NCI-H1092 (cell line): Measurements from ENCODE around the gene CRACR2A.

Experiments
- DNase-seq: peaks from one replicate; lab custom pipeline; 2025; lab: John Stamatoyannopoulos, UW

CRACR2A gene

DNA sequence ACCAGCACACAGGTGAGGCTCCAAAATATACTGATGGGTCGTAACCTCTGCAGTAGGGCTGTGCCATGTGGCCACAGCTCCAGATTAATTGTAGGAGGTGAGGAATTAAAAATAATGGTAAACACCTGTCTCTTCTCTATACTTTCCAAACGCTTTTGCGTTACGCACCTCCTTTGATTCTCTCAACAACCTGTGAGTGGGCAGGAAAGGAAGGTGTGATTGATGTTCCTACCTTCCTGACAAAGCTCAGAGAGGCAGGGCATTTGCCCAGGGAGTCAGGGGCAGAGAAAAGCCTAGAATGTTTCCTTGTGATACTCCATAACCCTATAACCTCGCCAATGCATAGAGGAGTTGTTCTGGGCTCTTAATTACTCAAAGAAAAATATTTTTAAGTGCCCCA is 137.0 kb downstream of the CRACR2A start:
- DNase-seq: no peak

DNA sequence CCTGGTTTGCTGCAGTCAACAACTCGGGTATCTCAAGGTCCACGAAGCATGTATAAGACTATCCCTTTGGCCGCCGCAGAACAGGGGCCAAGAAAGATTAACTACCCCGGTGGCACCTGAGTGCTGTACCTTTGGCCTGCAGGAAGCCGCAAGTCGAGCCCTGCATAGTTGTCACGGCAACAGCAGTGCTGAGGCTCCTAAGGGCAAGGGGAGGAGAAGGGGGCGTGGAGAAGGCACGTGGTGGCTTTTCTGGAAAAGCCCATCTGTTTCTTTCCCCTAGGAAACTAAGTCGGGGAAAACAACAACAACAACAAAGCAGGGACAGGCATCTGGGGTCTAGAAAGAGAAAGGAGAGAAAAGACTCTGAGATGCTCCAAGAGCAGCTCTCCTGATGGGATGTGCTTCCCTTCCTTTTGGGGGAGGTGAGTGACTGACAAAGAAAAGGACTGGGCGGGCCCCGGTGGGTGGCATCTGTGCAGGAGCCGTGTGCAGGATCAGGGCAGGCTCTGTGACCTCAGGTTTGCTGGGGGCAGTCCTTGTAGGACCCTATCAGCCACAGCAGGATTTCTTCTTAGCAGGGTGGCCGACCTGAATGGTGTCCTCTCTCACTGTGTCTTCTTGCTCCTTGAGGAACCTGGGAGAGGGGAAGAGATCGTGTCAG is 138.0 kb downstream of the CRACR2A start:
- DNase-seq: no peak

DNA sequence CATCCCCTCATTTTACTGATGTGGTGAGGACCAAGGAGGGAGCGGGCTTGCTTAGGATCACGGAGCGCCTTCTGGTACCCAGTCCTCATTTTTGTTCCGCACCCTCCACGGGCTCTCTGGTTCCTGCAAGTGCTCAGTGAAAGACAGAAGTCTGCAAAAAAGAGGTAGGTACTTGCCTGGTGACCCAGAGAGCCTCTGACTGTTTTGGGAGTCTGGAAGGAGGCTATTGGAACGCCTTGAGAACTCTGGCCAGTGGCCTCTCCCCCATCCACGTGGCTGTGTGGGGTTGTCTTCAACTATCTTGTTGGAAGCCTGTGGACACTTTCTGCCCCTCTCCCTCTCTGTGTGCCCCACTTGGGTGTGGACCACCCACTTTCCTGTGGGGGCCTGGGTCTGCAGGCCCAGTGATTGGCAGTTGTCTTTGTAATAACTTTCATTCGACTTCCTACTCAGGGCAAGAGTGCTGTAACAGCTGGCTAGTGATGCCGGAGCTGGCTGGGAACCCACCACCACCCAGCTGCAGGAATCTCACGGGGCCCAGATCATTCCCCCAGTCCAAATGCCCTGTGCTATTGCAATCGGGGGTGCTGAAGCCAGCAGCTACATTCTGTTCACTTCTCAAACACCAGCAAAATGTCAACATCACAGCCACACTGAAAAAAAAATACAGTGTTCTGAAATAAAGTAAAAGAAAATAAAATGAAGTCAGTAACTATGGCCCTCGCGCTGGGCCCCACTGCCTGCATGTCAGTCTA is 139.1 kb downstream of the CRACR2A start:
- no peak for DNase-seq

DNA sequence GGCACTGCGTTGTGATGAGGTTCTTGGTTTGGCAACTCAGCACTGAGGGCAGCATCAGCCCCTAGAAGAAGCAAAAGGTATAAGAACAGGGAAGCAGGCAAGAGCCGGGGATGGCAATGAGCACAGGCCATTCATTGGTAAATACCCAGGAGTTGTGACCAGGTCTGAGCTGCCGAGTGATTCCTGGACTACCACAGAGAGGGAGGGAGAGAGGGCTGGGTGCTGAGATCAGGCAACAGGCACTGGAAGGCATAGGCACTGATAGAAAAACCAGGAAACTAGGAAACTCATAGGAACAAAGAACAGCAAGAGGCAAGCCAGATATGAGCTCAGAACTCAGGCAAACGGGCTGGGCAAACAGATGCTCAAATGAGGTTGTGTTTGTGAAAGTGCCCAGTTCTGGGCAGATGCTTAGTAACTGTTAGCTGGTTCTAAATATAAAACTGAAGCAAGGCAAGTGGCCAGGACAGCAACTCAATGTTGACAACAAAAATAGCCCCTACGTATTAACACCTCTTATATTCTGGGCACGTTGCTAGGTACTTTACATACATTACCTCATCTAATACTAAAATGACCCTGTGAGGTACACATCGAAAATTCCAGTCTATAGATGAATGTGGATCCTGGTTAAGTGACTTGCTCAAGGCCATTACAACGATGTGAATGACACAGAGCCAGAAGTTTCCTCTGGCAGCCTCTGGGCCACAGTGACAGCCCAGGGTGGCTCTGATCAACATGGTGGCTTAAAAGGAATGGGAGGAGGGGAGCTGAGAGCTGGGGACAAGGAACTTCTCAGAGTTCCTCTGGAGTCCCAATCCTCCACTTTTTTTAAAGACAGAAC is 140.8 kb downstream of the CRACR2A start:
- DNase-seq: no peak

DNA sequence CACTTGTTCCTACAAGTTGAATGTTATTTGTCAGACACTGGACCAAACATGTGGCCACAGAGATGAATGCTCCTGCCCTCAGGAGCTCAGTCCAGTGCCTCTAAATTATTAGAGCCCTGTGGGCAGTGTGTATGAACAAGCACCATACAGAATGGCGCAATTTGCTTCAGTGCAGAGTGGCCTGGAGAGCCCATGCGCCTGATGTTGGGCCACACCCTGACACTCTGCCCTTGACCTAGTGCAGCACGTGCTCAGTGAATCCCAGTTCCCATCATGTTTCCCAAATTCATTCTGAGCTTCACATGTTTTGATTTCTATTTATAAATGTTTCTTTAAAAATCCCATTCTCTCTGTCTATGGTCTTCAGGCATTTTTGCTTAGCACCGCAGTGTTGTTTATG is 145.1 kb downstream of the CRACR2A start:
- DNase-seq: no peak

DNA sequence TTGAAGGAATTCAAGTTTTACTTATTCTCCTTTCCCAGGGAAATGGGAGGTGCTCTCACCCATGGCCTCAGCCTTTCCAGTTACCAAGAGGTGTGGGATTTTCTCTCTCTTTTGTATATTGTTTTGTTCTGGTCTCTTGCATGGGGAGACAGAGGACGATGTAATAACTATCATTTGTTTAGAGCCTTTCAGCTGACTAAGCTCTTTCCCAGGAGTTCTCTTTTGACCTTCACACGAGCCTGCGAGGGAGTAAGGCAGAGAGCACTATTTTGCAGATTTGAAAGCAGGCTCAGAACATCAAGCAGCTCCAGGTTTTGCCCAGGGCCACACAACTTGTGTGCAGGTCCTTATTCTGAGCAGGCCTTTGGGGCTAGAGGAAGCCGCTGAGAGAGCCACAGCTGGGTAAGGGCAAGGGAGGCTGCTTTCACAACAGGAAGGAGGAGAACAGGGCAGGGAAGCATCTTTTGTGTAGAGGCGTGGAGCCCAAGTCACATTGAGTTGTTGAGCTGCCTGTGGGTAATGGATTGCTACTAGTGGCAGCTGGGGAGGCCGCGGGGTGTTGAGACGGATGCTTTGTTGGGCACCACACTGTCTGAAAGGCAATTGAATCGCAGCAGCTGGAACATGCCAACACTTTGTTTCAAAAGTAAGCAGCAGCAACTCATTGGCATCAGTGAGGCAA is 145.7 kb downstream of the CRACR2A start:
- no peak for DNase-seq

DNA sequence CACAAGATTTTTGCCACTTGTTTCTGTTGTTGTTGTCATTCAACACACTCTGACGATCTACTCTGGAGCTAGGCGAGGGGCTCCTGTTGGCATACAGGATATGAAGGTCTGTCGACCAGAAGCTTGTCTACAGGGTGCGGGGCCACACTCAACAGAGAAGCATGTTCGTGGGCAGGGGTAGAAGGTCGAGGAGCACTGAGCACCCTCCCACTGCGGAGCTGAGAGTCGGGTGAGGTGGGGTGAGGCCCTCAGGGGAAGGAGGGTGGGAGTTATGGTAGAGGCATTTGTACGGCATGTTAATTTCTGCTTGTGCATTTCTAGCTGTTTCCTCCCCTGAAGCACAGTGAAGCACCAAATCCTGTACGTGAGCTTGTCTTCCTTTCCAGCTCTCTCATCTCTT is 146.8 kb downstream of the CRACR2A start:
- DNase-seq: no peak

DNA sequence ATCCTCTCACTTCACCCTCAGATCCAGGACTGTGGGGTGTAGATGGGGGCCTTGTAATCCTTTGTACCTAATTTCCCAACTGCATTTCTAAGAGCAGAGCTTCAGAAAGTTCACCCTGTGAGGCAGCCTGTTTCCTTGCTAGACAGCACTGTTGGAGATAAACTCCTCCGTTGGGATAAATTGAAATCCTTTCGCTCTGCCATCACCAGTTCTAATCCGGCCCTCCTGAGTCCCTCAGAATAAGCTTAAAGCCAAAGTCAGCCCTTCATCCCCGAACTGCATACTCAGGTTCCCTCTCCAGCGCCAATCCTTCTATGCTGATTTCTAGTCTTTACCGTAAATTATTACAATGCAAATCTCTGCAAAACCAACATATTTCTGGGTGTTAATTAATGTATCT is 147.2 kb downstream of the CRACR2A start:
- no peak for DNase-seq

DNA sequence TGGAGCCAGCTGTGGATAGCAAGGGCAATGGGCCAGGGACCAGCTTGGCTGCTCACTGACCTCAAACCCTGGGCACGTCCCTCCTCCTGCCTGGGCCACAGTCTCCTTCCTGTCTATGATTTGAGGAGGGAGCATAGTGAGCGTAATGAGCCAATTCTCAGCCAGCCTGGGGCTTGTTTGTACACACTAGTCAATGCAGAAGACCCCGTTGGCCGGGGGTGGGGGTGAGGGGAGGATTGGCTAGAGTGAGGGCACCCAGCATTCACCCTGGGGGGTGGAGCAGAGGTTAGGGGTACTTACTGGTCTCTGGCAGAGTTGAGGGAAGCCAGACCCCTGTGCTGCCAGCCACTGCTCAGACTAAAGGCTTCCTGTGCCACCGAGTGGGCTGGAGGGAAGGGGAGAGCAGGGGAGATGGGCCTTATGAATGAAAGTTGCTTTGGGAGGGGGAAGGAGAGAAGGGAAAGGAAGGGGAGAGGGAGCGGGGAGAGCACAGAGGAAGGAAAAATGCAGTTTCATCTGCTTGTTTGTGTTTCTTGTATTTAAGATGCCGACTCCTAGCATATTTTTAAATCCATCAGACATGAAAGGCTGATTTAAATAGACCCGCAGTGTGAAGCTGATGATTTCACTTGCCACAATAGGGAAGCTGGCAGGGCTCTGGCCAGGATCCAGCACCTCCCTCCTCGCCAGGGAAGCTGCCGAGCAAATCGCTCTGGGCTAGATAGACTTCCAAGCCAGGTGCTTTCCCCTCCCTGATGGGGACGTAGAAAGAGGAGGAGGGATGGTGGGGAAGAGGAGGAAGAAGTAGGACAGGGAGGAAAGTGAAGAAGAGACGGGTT is 147.9 kb downstream of the CRACR2A start:
- peak; percentile 84 for DNase-seq

DNA sequence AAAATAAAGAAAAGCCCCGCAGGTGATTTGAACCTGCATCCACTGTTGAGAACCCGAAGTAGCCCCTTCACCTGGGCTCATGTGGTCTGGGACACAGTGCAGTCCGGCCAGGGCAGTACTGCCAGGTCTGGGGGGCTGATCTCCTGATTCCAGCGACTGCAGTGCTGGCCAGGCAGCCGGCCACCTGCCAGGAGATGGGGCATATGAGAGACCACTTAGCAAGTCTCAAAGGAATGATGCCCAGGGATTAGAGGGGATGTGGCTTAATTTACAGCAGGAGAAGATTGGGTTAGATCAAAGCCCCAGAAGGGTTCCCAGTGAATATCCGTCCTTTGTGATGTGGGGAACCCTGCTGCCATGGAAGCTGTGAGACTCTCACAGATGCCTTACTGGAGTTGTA is 148.6 kb downstream of the CRACR2A start:
- DNase-seq: peak; percentile 39

DNA sequence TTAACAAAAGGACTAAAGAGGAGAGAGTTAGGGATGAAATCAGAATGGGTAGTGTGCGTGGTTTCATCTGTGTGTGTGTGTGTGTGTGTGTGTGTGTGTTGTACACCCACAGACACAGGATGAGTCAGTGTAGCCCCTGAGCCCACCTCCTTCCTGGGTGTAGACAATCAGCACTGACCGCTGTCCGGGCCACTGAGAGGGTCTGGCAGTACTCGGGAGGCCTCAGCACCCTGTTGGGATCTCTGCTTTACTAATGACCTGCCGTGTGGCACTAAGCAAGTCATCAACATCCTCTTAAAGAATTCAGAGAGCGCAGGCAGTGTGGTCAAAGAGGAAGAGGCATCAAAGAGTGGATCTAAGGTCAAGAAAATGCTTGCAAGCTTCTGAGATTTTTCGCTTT is 149.3 kb downstream of the CRACR2A start:
- DNase-seq: no peak

DNA sequence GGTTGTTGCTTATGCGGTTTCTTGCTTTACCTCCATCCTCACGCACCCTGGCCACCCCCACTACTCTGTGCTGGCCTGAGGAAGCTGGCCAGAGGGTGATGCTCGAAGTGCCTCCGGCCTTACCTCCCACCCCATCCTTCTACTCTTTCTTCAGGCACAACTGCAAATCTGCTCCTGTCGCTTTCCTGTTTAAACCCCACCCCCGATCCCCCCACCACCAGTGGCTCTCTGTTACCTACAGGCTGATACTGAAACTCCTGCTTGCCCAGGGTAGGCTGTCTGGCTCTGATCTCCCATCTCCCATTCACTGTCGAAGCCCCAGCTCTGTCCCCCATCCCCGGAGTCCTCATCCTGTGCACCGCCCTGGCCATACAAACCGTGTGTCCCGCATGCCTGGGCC is 150.4 kb downstream of the CRACR2A start:
- no peak for DNase-seq

DNA sequence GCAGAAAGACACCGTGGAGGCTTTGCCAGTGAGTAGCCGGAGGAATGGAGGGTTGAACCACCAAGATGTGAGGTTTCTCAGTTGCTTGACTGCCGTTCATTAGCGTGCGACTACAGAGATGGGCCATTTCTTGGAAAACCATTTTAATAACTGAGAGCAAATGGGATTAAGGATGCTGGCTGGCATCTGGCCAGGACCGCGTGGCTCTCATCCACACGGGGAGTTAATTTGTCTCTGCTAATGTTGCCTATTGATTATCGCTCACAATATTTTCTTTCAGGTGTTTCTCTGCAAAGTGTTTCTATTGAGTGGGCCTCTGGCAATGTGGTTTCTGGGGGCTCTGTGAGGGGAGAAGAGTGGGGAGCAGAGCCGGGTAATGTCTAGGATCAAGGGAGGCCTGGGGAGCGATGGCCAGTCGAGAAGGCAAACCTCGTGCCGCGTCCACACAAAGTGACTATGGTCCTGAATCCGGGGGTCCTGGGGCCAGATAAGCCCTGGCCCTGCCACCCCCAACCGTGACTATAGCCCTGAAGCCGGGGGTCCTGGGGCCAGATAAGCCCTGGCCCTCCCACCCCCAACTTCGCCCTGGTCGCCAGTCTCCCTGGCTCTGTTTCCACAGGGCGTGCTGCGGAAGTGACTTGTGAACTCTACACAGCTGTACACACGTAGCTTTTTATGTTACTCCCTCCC is 151.3 kb downstream of the CRACR2A start:
- DNase-seq: no peak

DNA sequence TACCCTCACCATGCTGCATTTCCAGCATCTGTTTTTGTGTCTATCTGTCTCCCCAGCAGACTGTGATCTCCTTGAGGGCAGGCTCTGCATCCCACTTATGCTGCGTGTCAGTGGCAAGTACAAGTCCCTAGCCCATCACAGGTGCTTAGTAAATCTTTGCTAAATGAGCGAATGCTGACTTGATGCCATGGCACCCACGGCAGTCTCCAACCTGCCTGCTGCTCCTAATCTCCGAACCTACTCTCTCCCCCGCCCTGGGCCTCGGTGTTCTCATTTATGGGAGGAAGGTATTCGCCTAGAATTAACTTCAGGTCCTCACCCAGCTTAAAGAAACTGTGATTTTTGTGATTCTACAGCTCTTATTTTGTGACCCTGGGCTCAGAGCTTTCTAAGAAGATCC is 152.0 kb downstream of the CRACR2A start:
- no peak for DNase-seq

DNA sequence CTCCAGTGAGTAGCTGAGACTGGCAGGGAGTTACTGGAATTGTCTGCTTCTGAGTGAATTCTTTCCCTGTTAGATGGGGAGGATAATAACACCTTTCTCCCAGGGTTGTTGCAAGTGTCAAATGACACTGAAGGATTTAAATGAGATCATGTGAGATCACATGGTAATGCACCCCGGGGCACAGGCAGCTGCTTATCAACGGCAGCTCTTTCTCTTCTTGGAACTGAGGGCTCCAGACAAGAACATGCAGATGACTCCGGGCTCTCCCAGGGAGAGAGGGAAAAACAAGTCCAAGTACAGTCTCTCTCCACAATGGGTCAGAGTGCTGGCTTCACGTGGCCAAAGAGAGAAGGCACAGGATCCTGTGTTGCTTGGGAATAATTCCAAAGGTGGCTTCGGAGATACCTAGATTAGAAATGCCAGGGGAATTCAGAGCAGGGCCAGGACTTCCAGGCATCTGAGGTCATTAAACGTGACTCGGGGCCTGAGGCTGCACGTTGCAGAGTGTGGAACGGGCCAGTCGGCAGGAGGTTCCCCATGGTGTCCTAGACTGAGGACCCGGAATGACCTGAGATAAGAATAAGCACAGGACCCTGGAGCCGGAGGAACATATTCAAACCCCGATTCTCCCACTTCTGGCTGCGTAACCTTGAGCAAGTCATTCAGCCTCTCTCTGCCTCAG is 152.7 kb downstream of the CRACR2A start:
- DNase-seq: no peak

DNA sequence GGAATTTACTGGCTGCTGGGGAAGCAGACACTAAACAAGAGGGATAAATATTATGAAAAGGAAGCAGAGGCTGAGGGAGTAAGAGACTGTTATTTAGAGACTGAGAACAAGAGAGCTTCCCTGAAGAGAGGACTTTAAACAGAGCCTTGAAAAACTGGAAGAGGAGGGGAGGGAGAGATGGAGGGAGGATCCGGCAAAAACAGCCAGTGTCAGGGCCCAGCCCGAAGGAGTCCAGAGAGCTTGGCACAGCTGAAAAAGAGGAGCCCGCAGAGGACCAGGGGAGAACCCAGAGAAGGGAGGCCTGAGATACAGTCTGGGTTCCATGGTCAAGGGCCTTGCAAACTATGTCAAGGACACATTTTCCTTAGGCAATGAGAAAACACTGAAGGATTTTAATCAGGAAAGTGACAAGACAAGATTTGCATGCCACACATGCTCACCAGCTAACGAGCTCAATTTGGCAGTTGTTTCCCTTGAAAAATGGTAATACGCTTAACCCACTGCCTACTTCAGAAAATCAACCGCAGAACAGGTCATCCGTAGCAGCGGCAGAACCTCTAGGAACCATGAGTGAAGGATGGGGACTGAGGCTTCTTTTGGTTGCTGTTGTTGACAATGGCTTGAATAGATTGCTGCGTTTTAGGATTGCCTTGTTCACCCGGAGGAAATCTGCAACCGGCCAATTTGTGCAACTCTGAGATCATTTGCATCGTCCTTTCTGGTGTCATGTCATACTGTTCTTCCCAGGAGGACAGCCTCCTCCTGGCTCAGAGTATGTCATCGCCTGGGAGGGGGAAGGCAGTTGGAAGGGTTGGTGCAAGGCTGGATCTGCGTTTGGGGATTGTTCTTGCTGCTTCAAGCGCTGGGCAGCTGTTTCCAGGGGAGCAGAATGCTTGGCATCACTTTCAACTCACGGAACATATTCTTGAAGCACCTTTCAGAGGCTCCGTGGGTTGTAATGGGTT is 153.7 kb downstream of the CRACR2A start:
- DNase-seq: no peak

DNA sequence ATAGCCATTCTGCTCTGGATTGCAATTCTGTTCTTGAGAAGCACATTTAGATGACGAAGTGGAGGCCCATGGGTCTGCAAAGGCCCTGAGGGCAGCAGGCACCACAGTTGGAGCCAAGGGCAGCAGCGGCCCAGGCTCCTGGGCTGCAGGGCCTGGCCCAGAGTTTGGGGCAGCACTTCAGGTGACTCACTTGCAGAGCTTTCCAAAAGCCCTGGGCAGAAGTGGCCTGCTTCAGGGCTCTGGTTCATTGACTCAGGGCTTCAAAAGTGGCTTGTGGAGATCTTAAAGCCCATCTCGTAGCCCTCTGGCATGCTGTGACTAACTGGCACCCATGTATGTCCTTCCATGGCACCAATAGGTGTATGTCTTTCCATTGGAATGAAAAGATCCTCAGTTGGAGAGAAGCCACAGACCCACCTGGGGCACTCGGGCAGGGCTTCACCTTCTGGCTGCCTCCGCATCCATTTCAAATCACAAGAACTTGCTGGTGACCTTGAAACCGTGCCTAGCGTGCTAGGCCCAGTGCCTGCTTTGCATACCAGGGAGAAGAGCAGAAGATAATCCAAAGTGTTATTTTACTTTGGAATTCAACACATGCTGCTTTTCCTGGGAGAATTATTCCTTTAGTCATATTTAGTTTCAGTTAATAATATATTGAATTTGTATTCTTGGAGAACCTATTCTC is 155.2 kb downstream of the CRACR2A start:
- no peak for DNase-seq

DNA sequence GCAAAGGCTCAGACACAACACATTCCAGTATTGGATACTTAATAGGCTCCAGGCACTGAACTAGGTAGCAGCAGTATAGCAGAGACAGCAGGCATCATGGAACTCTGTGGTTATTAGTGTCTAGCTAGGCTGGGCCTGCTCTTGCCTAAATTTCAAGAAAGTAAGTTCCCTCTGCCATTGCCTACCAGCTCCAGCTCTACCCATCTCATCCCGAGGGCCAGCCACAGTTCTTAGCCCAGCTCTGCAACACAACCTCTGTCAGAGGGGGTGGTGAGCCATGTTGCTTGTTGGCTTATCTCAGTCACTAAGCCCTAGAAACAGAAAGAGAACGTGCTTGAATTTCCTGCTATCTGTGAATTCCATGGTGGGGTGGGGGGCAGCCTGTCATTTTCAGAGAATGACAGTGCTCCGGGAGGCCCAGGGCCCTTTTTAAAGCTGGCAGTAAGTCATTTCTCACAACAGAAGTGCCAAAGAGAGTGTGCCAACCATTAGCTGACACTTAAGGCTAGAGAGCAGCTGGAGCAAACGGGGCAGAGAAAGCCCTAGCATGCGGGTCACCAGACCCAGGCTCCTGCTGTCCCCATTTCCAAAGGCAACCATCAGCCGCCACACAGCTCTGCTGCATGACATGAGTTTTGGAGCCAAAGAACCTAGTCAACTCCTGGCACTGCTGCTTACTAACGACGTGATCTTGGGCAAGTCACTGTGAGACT is 156.1 kb downstream of the CRACR2A start:
- no peak for DNase-seq
